Esophagus (tissue), 2 donors: ENCODE measurements around the gene PPP1R16B. TPM values are rescaled to one million over a fixed set of nuclear protein-coding genes. Genes with fewer than 3 reads are reported as not detected.
A peak's percentile ranks its signal among the peaks of the same experiment; 100 is the strongest.

Source experiments
- H3K27ac ChIP-seq, 2 donors: one replicate each; pipeline ENCODE4 v1.5.1; 2013; ENCODE audit warnings: low read depth in 2 of 2, mild to moderate bottlenecking in 2 of 2, inconsistent platforms in 1 of 2, low read length in 1 of 2, moderate library complexity in 1 of 2
- H3K27me3 ChIP-seq, 2 donors: one replicate each; pipeline ENCODE4 v1.6.1; 2013; ENCODE audit warnings: low read length in 2 of 2, control low read depth in 1 of 2, mild to moderate bottlenecking in 1 of 2; ENCODE audit not compliant: insufficient read depth in 2 of 2, control insufficient read depth in 1 of 2
- H3K36me3 ChIP-seq, 2 donors: one replicate each; pipeline ENCODE4 v1.6.1; 2013; ENCODE audit warnings: low read length in 1 of 2; ENCODE audit not compliant: control insufficient read depth in 2 of 2, insufficient read depth in 2 of 2
- H3K4me1 ChIP-seq, 2 donors: one replicate each; pipeline ENCODE4 v1.6.1; 2013; ENCODE audit warnings: low read length in 1 of 2; ENCODE audit not compliant: control insufficient read depth in 2 of 2, insufficient read depth in 2 of 2
- H3K4me3 ChIP-seq, 2 donors: one replicate each; pipeline ENCODE4 v1.5.1; 2013; ENCODE audit warnings: low read length in 2 of 2, mild to moderate bottlenecking in 2 of 2, low read depth in 1 of 2, moderate library complexity in 1 of 2
- H3K9me3 ChIP-seq, 2 donors: one replicate each; pipeline ENCODE4 v1.6.1; 2013; ENCODE audit warnings: mild to moderate bottlenecking in 2 of 2, low read depth in 1 of 2, low read length in 1 of 2, moderate library complexity in 1 of 2; ENCODE audit not compliant: control insufficient read depth in 2 of 2, insufficient read depth in 1 of 2
- WGBS, 2 donors: extraction: QIAGEN DNeasy Blood & Tissue Kit; methylation state at CpG; one replicate each; pipeline ENCODE4 v1.1.7; 2013; 5-methylcytosine and 5-hydroxymethylcytosine counted together
- polyA plus RNA-seq, 2 donors: library from polyadenylated mRNA; stranded (reverse); fragments of 200-250 nt; gene quantifications; one replicate each; pipeline ENCODE4 v1.2.3, GENCODE V29; 2013
- donor health status: healthy with polysubstance abuse.
- donor health status: Bipolar disorder and iron deficiency.

PPP1R16B gene
- polyA plus RNA-seq, 2 donors = 1.0 to 1.5 TPM

DNA sequence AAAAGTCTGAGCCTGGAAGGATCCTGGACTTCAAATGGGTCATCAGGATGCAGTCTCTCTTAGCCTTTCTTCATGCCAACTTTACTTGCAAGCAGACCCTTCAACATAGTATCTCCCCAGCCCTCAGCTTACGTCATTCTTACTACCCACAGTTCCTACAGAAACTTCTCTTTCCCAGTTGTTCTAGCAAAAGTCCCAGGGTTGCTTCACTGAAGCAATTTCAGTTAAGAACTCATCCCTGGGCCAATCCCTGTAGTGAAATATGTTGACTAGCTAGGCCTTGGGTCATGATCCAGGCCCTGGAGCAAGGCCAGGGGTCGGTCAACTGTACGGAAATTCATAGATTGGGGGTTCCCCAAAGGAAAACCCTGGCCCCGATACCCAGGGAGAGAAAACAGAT is 112.2 kb downstream of the PPP1R16B start:
- peaks cover 2 to 3% of the 10 kb centered on the region in 2 donors for H3K36me3 ChIP-seq
- no peaks in the 10 kb centered on the region for H3K27me3 ChIP-seq
- 73 to 83% methylated on average over 4 of the region's 4 CpGs for WGBS, 2 donors
- no peak overlapping the region for H3K27ac ChIP-seq
- no peaks in the 10 kb centered on the region for H3K4me1 ChIP-seq
- no peak overlapping the region for H3K4me3 ChIP-seq
- no peaks in the 10 kb centered on the region for H3K9me3 ChIP-seq

DNA sequence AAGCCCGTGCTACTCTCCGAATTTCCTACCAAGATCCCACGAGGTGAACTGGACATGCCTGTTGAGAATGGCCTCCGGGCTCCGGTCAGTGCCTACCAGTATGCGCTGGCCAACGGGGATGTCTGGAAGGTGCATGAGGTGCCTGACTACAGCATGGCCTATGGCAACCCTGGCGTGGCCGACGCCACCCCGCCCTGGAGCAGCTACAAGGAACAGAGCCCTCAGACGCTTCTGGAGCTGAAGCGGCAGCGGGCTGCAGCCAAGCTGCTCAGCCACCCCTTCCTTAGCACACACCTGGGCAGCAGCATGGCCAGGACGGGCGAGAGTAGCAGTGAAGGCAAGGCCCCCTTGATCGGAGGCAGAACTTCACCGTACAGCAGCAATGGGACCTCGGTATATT is 112.7 kb downstream of the PPP1R16B start:
- H3K27me3 ChIP-seq = no peaks in the 10 kb centered on the region
- no peak overlapping the region for H3K27ac ChIP-seq
- no peak overlapping the region for H3K4me3 ChIP-seq
- peaks cover 2 to 3% of the 10 kb centered on the region in 2 donors for H3K36me3 ChIP-seq
- WGBS, 2 donors = 94 to 96% methylated on average over 19 of the region's 19 CpGs
- H3K4me1 ChIP-seq = no peaks in the 10 kb centered on the region
- no peaks in the 10 kb centered on the region for H3K9me3 ChIP-seq

DNA sequence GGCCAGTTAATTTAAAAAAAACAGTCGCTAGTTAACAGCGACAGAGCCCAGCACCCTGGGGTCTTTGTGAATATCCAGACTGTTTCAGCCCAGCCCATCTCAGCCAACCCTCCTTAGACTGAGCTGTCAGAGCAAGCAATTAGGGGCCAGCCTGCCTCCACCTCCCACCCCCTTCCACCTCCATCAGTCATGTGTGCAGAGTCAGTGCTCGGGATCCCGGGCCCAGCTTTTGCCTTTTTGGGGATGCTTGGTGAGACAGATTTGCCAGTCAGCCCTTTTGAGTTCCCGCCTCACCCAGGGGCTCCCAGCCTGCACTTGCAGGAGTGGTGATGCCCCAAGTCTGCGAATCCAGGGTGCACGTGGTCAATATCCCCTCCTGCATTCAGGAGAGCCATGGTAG is 114.2 kb downstream of the PPP1R16B start:
- Histone ChIP-seq H3K27me3 (no peaks in the 10 kb centered on the region), H3K36me3 (peaks cover 2 to 3% of the 10 kb centered on the region in 2 donors), H3K4me3 (no peak overlapping the region), H3K9me3 (no peaks in the 10 kb centered on the region), H3K27ac (no peak overlapping the region), H3K4me1 (no peaks in the 10 kb centered on the region)
- 87 to 88% methylated on average over 7 of the region's 7 CpGs for WGBS, 2 donors

DNA sequence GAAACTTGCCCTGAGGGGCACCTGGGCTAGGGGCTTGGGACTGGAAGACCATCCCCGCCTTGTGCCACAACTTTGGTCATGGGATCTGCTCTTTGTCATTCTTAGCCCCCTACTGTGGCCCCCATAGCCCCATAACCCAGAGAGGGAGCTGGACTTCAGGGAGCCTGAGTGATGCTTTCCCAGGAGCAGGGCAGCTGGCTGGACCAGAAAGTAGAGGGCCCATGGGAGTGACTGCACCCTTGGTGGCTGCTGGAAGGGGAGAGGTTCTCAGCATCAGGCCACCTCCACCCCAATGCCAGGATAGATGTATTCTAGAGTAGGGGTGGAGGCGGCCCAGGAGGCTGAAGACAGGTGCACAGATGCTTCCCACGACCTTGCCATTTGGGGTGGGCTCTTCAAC is 114.9 kb downstream of the PPP1R16B start:
- no peaks in the 10 kb centered on the region for H3K27me3 ChIP-seq
- peaks cover 2 to 3% of the 10 kb centered on the region in 2 donors for H3K36me3 ChIP-seq
- H3K9me3 ChIP-seq = no peaks in the 10 kb centered on the region
- H3K27ac ChIP-seq = no peak overlapping the region
- no peaks in the 10 kb centered on the region for H3K4me1 ChIP-seq
- 76 to 84% methylated on average over 3 of the region's 3 CpGs for WGBS, 2 donors
- H3K4me3 ChIP-seq = no peak overlapping the region

DNA sequence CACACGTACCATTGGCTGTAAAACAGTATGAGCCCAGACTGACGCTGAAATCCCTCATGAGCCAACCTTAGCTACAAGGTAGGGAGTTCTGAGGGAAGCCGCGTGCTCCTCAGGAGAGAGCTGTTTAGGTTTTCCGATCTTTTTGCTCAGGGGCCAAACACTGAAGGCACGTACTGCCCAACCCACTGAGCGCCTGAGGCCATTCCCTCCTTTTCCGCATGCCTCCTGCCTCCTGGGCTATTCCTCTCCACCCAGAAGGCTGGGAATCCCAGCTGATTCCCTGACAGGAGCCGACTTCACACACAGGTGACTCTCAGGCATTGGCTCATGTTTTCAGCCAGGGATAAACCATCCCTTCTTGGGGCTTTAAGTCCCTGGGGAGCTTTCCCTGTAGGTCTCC is 115.4 kb downstream of the PPP1R16B start:
- no peaks in the 10 kb centered on the region for H3K4me1 ChIP-seq
- H3K36me3 ChIP-seq = peaks cover 0 to 3% of the 10 kb centered on the region in 2 donors
- H3K9me3 ChIP-seq = no peaks in the 10 kb centered on the region
- H3K4me3 ChIP-seq = no peak overlapping the region
- no peak overlapping the region for H3K27ac ChIP-seq
- WGBS, 2 donors = 81 to 83% methylated on average over 9 of the region's 9 CpGs
- H3K27me3 ChIP-seq = no peaks in the 10 kb centered on the region

DNA sequence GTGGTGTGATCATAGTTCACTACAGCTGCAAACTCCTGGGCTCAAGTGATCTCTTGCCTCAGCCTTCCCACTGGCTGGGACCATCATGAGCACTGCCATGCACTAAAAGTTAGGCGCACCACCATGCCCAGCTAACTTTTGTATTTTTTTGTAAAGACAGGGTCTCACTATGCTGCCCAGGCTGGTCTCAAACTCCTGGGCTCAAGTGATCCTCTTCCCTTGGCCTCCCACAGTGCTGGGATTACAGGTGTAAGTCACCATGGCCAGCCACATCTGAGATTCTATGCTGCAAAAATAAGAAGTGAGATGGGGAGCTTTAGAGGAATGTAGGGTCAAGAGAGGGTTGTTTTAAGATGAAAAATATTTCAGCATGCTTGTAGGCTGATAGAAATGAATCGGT is 119.2 kb downstream of the PPP1R16B start:
- Histone ChIP-seq H3K36me3 (no peaks in the 10 kb centered on the region), H3K9me3 (no peaks in the 10 kb centered on the region), H3K4me3 (no peak overlapping the region), H3K4me1 (peaks cover 0 to 5% of the 10 kb centered on the region in 2 donors), H3K27me3 (no peaks in the 10 kb centered on the region), H3K27ac (no peak overlapping the region)
- WGBS, 2 donors = 96 to 97% methylated on average over 2 of the region's 2 CpGs

DNA sequence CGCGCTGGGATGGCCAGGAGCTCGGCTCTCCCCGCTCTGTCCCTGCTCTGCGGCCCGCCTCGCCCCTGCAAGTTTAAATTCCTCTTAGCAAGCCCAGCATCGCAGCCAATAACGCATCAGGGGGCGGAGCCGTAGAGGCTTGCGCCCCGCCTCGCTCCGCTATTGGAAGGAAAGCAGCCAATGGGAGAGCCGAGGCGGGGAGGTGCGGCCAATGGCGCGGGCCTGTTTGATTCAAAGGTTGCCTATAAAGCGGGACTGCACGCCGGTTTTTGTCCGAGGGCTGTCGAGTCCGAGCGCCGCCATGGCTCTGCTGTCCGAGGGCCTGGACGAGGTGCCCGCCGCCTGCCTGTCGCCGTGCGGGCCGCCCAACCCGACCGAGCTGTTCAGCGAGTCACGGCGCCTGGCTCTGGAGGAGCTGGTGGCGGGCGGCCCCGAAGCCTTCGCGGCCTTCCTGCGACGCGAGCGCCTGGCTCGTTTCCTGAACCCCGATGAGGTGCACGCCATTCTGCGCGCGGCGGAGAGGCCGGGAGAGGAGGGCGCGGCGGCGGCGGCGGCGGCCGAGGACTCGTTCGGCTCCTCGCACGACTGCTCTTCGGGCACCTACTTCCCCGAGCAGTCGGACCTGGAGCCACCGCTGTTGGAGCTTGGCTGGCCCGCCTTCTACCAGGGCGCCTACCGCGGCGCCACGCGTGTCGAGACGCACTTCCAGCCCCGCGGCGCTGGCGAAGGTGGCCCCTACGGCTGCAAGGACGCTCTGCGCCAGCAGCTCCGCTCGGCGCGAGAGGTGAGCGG is 120.8 kb downstream of the PPP1R16B start, which contains the start of gene FAM83D:
FAM83D (plus strand) TSS at position 276 of the 792 bp plus-strand sequence; CDS start at position 302, 26 bp downstream.
- 1% methylated on average over 83 to 95 of the region's 95 CpGs for WGBS, 2 donors
- H3K27ac ChIP-seq = peak within 1 kb of the TSS; percentile 79 to 87
- peaks cover 0 to 5% of the 10 kb centered on the region in 2 donors for H3K4me1 ChIP-seq
- peak within 1 kb of the TSS; percentile 70 to 85 for H3K4me3 ChIP-seq
- H3K27me3 ChIP-seq = no peaks in the 10 kb centered on the region
- H3K9me3 ChIP-seq = no peaks in the 10 kb centered on the region
- H3K36me3 ChIP-seq = peaks cover 0 to 2% of the 10 kb centered on the region in 2 donors

DNA sequence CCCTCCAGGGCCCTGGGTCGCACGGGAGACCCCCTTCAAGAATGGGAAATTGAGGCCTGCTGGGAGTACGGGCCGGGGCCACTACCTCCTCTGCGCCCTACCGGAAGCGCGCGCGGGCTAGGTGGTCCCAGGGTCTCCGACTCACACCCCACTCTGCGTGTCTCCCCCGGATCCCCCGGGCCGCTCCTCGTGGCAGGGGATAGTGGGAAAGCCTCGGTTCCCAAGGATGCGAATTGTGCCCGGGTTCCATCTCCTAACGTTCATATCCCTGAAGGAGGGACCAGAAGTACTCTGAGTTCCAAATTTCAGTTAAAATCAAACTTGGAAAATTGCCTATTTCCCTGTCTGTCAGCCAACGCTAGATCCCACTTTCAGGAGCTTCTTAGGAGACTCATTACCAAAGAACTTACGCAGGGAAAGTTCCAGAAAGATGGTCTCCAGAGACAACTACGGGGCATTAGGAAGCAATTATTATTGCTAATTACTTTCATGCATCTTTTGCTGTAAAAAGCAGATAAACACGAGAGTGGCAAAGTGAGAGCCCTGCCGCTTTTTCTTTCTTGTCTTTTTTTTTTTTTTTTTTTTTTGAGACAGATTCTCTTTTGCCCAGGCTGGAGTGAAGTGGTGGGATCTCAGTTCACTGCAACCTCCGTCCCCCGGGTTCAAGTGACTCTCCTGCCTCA is 121.6 kb downstream of the PPP1R16B start:
- WGBS, 2 donors = 4 to 7% methylated on average over 27 of the region's 27 CpGs
- no peaks in the 10 kb centered on the region for H3K9me3 ChIP-seq
- peak overlapping the region; percentile 70 to 85 for H3K4me3 ChIP-seq
- H3K4me1 ChIP-seq = peaks cover 0 to 5% of the 10 kb centered on the region in 2 donors
- H3K27ac ChIP-seq = peak overlapping the region; percentile 79 to 87
- peaks cover 0 to 2% of the 10 kb centered on the region in 2 donors for H3K36me3 ChIP-seq
- H3K27me3 ChIP-seq = no peaks in the 10 kb centered on the region

DNA sequence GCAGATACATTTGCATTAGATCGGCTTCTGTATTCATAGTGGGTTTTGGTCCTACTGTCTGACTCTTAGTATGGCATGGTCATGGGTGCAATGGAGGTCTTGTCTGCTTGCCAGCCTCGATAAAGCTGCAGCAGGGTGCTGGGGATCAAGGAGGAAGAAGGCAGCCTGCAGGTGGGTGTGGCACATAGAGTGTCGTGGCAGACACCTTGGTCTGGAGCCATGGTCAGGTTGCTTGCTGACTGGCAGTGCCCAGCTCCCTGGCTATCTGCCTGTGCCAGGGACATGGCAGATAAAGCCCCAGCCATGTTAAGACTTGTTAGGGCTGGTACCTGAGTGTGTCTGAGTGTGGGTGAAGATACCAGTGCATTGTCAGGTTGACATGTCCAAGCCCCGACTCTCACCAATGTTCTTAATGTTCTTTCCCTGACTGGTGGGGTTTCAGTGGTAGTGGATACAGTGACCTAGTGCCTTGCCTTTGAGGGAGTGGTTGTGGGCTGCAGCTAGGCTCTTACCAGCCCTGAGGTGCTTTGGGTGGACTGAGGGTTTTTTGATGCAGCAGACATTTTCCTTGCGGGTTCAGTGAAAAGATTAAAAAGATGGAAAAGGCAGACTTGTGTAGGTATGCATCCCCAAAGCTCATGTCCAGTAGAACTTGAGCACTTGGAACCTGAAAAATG is 122.5 kb downstream of the PPP1R16B start:
- 32 to 46% methylated on average over 5 of the region's 5 CpGs for WGBS, 2 donors
- H3K4me3 ChIP-seq = peak overlapping the region; percentile 28 to 70
- peaks cover 0 to 2% of the 10 kb centered on the region in 2 donors for H3K36me3 ChIP-seq
- no peaks in the 10 kb centered on the region for H3K9me3 ChIP-seq
- no peaks in the 10 kb centered on the region for H3K27me3 ChIP-seq
- H3K4me1 ChIP-seq = peaks cover 0 to 6% of the 10 kb centered on the region in 2 donors
- H3K27ac ChIP-seq = peak overlapping the region; percentile 57 to 75
